SIG-M5 (cell line): ENCODE measurements around the gene IRF4.

Experiments
- DNase-seq: peaks from one replicate; lab custom pipeline; 2025; lab: John Stamatoyannopoulos, UW

The IRF4 gene

DNA sequence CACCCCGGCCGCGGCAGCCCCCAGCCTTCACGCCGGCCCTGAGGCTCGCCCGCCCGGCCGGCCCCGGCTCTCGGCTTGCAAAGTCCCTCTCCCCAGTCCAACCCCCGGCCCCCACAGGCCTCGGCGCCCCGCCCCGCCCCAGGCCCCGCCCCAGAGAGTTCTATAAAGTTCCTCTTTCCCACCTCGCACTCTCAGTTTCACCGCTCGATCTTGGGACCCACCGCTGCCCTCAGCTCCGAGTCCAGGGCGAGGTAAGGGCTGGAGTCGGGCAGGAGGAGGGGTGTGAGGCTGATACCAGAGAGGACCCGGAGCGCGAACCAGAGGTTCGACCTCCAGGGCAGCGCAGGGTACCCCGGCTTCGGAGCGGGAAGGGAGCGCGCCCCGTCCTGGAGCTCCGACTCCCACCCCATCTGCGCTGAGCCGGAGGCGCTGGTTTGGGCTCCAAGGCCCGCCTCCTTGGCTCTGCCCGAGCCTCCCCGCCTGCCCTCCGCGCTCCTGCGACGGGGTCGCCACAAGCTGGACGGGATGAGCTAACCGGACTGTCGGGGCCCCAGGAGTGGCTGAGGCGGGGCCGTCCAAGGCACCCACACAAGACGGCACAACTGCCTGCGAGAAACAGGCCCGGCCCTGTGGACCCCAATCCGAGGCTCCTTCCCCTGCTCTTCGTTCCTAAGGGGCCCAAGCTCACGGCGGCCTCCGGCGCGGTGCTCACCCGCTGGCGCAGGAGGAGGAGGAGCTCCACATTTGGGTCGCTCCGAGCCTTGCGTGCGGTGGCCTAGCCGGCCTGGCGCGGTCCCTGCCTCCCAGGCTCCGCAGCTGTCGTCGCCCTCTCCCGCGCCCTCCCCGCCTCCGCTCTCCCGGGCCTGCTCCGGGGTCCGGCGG, at the start of gene IRF4:
IRF4 (plus strand) TSS at position 194 of the 882 bp plus-strand sequence. CDS start 1,401 bp downstream, outside the sequence.
- DNase-seq = no peak

DNA sequence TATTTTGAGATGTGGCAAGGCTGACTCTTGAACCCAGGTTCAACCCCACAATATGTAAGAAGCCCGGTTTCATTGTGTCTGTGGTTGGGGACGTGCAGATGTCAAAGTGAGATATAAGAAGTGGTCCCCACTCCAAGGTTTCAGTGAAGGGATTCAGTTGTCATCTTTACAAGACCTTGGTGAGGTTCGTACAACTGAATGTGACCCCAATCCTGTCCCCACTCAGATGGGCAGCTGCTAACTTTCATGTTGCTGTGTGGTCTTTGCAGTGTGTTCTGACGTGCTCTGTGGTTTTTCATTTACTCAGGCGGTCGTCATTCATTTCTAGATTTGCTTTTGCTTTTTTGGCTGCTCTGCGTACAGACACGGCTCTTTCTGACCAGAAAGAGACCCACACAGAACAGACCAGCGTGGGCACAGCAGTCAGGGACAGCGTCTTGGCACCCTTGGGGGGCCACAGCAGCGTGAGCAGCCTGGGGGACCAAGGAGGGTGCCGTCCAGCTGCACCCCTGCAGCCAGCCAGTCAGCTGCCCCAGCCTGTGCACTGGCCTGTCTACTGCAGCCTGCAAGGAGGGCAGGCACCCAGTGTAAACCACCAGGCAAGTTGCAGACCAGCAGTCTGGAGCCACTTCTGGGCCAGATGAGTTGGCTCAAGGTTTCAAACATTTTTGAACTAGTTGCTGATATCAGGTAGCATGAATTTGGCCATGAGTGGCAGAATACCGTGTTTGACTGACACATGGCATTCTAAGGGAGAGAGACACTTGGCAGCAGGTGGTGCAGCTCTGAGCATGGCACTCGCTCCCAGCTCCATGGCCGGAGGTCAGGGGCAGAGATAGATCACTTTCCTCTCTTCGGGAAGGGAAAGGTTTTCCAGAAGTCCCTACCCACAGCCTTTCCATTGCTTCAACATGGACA, 49.4 kb upstream of the IRF4 start:
- DNase-seq = no peak

DNA sequence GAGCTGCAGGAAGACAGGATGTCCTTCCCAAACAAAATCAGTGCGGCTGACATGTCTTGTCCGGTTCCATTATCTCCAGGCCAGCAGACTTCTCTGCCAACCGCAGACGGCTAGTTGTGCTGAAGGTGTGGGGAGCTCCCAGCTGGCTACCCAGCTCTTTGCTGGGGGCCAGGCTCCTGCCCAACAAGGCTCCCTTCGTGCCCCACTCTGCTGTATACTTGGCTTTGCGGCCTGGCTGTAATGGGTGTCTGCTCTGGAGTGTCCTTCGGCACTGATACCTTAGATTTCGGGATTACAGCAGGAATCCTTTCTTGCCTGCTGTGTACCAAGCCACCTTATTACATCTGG, 48.7 kb upstream of the IRF4 start:
- no peak for DNase-seq

DNA sequence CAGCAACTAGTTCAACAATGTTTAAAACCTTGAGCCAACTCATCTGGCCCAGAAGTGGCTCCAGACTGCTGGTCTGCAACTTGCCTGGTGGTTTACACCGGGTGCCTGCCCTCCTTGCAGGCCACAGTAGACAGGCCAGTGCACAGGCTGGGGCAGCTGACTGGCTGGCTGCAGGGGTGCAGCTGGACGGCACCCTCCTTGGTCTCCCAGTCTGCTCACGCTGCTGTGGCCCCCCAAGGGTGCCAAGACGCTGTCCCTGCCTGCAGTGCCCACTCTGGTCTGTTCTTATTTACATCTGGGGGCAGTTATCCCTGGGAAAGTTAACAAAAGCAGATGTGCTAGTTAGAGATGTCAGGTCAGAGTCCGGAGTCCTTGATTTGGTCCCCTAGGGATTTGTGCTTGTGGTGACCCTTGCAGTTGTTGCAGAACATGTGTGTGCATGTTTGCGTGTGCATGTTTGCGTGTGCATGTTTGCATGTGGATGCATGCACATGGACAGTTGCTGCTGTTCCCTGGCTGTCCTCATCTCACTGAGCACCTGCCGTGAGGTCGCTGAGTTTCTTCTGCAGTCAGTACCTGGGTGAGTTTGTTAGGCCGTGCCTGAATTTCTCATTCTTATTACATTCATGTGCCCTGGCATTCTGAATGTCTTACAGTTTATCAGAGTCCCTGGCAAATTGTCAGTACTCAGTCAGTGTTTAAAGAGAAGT, 48.2 kb upstream of the IRF4 start:
- DNase-seq = no peak

DNA sequence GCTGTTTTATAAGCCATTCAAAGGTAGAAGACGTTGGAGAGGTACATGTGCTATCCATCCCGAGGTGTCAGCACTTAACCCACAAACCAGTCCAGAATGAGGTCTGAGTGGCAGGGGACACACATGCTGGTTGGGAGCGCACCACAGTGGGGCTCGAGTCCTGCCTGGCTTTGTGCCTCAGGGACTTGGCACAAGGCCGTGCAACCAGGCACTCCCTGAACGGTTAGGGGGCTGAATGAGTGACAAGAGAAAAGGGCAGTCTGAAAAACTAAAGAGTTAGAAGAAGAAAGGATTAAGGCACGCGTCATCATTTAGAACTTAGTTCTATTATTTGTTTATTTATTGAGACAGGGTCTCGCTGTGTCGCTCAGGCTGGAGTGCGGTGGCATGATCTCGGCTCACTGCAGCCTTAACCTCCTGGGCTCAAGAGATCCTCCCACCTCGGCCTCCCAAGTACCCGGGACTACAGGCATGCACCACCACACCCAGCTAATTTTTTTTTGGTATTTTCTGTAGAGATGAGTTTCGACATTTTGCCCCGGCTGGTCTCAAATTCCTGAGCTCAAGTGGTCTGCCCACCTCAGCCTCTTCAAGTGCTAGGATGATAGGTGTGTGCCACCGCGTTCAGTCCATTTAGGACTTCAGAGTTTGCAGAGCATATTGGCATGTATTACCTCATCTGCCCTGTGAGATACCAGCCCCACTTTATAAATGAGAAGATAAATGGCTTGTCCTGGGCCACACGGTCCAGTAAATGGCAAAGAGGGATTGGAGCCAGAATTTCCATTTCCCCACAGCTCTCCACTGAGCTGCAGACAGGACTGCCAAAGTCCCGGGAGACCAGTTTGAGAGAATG, 47.4 kb upstream of the IRF4 start:
- no peak for DNase-seq

DNA sequence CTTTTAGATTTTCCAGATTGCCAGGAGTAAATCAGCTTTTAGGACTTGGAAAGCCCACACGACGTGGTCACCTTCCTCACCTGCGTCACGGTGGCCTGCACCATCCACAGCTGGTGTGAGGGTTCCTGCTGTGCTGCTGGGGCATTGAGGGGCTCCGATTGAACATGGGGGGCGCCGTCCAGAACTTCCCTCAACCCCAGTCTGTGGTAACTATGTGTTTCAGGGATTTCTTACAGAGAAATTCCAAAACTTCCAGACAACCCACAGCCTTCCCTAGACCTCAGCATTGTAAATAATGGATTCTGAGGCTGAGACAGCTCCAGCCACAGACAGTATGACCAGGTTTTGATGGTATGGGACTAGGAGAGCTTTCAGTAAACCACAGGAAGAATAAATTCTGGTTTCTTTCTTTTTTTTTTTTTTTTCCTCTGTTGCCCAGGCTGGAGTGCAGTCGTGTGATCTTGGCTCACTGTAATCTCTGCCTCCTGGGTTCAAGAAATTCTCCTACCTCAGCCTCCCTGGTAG, 46.7 kb upstream of the IRF4 start:
- DNase-seq = no peak

- DNase-seq = no peak
Observed at GRCh38 chr6:345747-346385, 45.7 kb upstream of the IRF4 start.

- no peak for DNase-seq
Observed at GRCh38 chr6:346386-347030, 45.0 kb upstream of the IRF4 start.

DNA sequence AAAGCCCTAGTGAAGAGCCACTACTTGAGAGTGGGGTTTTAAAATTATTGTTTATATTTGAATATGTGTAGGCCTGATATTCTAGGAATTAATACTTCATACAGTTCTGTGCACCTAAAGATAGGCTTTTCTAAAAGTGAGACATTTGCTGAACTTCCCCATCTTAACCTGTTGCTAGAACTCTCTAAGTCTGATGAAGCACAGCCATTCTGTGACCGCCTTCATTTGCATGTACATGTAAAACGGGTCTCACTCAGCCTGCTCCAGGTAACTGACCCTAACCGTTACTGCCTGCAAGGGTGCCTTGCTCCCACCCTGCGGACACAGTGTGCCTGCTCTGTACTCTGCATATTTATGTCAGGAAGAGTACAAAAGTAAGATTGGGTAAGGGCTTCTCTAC, 44.3 kb upstream of the IRF4 start:
- DNase-seq = no peak

- DNase-seq = no peak
Observed at GRCh38 chr6:347951-348859, 43.3 kb upstream of the IRF4 start.

DNA sequence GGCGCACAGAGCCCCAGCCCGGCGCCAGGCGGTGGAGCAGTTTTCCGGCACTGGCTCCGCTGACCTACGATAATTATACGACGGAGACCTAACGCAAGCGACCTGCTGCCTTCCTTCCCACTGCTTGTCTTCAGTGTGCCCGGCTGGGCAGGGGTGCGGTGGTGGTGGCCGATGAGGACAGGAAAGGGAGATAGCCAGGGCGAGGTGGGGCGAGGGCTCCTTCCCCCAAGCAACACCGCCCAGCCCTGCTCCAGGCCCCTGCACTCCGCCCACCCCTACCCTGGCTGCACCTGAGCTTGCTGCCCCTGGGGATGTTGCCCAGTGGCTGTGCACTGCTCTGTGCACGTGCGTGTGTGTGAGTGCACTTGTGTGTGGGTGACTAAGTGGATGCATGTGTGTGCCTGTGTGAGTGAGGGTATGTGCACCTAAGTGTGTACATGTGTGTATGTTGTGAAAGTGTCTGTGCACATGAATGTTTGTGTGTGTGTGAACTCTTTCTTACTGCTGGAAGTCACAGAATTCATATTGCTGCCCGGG, 42.6 kb upstream of the IRF4 start:
- no peak for DNase-seq

DNA sequence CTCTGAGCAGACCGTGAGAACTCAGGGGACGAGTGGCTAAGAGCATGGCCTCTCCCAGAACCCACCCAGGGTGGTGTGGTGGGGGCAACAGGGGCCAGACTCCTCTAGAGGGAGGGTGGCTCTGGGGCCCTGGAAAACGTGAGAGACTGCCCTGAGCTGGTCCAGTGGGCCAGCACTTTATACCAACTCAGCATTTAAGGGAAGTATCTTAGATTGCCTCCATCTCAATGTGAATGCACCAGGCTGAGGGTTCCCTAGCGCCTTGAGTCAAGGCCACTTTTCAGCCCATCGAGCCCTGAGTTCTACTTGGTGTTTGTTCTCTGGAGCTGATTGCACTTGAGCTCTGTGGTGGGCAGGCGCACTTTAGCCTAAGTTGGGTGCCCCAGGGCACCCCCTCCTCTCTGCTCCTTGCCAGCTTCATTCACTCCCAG, 42.0 kb upstream of the IRF4 start:
- no peak for DNase-seq

DNA sequence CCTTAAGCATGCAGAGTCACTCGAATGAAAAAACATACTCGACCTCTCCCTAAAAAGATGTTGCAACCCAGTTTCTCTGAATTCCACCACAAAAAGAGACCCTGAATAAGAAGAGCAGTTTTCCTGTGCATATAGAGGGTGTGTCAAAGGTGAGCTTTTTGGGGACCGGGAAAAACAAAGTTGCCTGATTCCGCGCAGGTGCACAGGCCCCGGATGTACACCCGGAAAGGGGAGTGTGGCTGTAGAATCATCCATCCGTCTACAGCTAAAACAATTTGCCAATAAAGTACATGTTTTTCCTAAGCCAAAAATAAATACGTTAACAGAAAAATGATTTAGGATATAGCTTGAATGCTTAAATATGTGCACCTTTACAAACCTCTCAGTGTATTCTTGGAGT, 41.2 kb upstream of the IRF4 start:
- no peak for DNase-seq

- no peak for DNase-seq
Observed at GRCh38 chr6:351011-351866, 40.3 kb upstream of the IRF4 start.

DNA sequence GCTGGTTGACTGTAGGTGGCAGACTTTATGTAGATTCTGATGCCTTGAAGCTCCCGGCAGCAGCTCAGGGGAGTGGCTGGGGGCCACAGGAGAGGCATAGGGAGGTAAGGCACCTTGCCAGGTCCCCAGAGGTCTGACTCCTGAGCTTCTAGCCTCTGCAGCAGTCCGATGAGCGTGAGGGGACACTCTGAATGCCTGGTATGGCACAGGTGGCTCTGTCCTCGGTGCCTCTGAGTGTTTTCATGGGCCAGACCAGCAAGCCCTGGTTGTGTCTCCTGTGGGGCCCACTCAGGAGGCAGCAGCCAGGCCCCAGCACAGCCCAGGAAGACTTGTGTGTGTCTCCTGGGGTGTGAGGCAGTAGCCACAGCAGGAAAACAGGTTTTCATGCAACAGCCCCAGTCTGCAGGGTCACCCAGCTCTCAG, 39.7 kb upstream of the IRF4 start:
- no peak for DNase-seq

DNA sequence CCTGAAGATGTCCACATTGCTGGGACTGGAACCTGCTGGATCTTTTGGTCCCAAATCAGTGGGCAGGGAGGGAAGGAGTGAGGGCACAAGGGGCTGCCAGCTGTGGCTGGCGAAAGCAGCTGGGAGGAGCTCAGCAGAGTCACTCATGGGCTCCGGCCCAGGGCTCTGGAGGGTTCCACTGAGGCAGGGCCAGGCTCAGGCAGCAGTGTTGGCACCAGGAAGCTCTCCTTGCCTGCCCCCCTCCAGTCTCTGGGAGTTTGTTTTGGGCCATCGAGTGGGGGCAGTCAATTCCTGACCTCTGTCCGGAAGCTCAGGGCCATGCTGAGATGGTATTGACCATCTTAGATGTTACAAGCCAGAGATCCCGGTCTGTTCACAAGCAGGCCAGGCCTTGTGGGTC, 39.1 kb upstream of the IRF4 start:
- DNase-seq = no peak

DNA sequence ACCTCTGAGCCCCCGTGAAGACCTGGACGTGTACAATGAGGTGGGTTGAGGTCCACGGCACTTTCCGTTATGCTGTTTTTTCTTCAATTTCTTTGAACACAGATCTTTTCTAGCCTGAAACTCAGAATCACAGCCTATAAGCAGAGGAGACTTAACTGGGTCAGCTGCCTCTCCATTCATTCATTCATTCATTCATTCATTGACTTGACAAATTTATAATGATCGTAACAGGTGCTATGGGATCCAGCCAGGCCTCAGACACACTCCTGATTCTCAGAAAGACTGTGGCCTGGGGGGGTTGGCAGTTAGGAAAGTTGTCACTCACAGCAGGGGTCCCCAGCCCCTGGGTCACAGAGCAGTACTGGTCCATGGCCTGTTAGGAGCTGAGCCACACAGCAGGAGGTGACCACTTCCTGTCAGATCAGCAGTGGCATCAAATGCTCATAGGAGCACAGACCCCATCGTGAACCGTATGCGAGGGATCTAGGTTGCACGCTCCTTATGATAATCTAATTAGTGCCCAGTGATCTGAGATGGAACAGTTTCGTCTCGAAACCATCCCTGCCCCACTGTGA, 38.6 kb upstream of the IRF4 start:
- DNase-seq = no peak
